ENCODE results near the gene SCYL1. TPM values are rescaled to one million over a fixed set of nuclear protein-coding genes. Genes with fewer than 3 reads are reported as not detected.

Gene SCYL1
- total RNA-seq (100 to 1,000 TPM in 1 of 4 donors, 10 to 100 TPM in 3; 77.8 to 106 (median 92.6) TPM), polyA plus RNA-seq (10 to 100 TPM; 66.9 to 87.4 (median 79.4) TPM)
- long read RNA-seq, donor 1, transcript SCYL1-201 (18 exons, 2,642 nt) = major isoform, 16 of 54 reads
- long read RNA-seq, donor 1, transcript SCYL1-203 (18 exons, 2,583 nt) = minor isoform, 11 of 54 reads
- long read RNA-seq, donor 1, partial matches to known transcripts = 17 of 54 reads
- long read RNA-seq, donor 1, other reads (novel, unspliced or antisense) = 8 of 54 reads
- long read RNA-seq, donor 2, transcript SCYL1-201 (18 exons, 2,642 nt) = minor isoform, 23 of 133 reads
- long read RNA-seq, donor 2, transcript SCYL1-203 (18 exons, 2,583 nt) = major isoform, 30 of 133 reads
- long read RNA-seq, donor 2, partial matches to known transcripts = 45 of 133 reads
- long read RNA-seq, donor 2, other reads (novel, unspliced or antisense) = 31 of 133 reads

GRCh38 chr11:65524741-65525545, at the start of gene SCYL1:
Gene SCYL1, plus strand, starts transcription at chr11:65525083. Its CDS starts 71 bp downstream, at chr11:65525154.
- TF ChIP-seq CTCF (IDR thresholded peaks at IDR 0.05) = no peak
- no peaks in the 10 kb centered on the region for H3K27me3 ChIP-seq (ENCODE audit: insufficient read depth in 3 of 3, low read length in 2 of 3)
- DNase-seq (peak; percentile 81 to 90), ATAC-seq (peak; percentile 91 to 97 (median 94))
- intact Hi-C loops (cut with DNase I) = loop anchor here in 1 of 2 donors (5.0 kb wide), 1 partner anchor 168 kb away; no protein-coding TSS in a partner anchor
- 0 to 1% (median 0%) methylated on average over 38 to 80 of the region's 82 CpGs for whole genome bisulfite sequencing, 3 donors
- H3K4me1 ChIP-seq = peaks cover 17% of the 10 kb centered on the region
- peak within 1 kb of the TSS; percentile 100 for H3K4me3 ChIP-seq
- no peaks in the 10 kb centered on the region for H3K9me3 ChIP-seq
- H3K36me3 ChIP-seq (ENCODE audit: insufficient read depth in 1 of 2, low read depth in 1 of 2) = peaks cover 0 to 39% of the 10 kb centered on the region in 2 donors
- peak within 1 kb of the TSS; percentile 98 for H3K27ac ChIP-seq

- Histone ChIP-seq H3K27me3 (ENCODE audit: insufficient read depth in 3 of 3, low read length in 2 of 3) (no peaks in the 10 kb centered on the region), H3K4me1 (peaks cover 66% of the 10 kb centered on the region), H3K4me3 (peak overlapping the region; percentile 77), H3K9me3 (no peaks in the 10 kb centered on the region), H3K27ac (peak overlapping the region; percentile 99), H3K36me3 (ENCODE audit: insufficient read depth in 1 of 2, low read depth in 1 of 2) (no peaks in the 10 kb centered on the region)
- intact Hi-C loops (cut with DNase I) = loop anchor here (1.0 to 2.0 kb wide), 2 partner anchors 18 to 24 kb away; no protein-coding TSS in a partner anchor
- WGBS, 3 donors = 6 to 8% (median 8%) methylated on average over 10 of the region's 10 CpGs
- no peak for TF ChIP-seq CTCF (IDR thresholded peaks at IDR 0.05)
- DNase-seq (peak; percentile 40 to 72), ATAC-seq (peak in 3 of 4 donors; percentile 9 to 19 (median 14))
These were observed 48.2 kb upstream of the SCYL1 start for GRCh38 chr11:65476632-65477148.

GRCh38 chr11:65477149-65477965, 47.5 kb upstream of the SCYL1 start:
- no peak for TF ChIP-seq CTCF (IDR thresholded peaks at IDR 0.05)
- intact Hi-C loops (cut with DNase I) = loop anchor here in 1 of 2 donors (2.0 kb wide), 1 partner anchor 23 kb away; no protein-coding TSS in a partner anchor
- Histone ChIP-seq H3K4me1 (peaks cover 65% of the 10 kb centered on the region), H3K9me3 (no peaks in the 10 kb centered on the region), H3K27me3 (ENCODE audit: insufficient read depth in 3 of 3, low read length in 2 of 3) (no peaks in the 10 kb centered on the region), H3K27ac (peak overlapping the region; percentile 99), H3K4me3 (peak overlapping the region; percentile 77), H3K36me3 (ENCODE audit: insufficient read depth in 1 of 2, low read depth in 1 of 2) (no peaks in the 10 kb centered on the region)
- WGBS, 3 donors = 0 to 1% (median 0%) methylated on average over 36 to 60 of the region's 60 CpGs
- DNase-seq (peak; percentile 98 to 99), ATAC-seq (peak; percentile 76 to 83 (median 80))

Data from psoas muscle (tissue), 8 donors.